ENCODE measurements around the gene TTC28. TPM values are rescaled to one million over a fixed set of nuclear protein-coding genes. Genes with fewer than 3 reads are reported as not detected.

Gene TTC28
- total and polyA plus RNA-seq, 2 donors (not counting 3 experiments of a cell fraction or from before 2014, with no cell fraction given): 16.5 to 51.1 TPM

DNA sequence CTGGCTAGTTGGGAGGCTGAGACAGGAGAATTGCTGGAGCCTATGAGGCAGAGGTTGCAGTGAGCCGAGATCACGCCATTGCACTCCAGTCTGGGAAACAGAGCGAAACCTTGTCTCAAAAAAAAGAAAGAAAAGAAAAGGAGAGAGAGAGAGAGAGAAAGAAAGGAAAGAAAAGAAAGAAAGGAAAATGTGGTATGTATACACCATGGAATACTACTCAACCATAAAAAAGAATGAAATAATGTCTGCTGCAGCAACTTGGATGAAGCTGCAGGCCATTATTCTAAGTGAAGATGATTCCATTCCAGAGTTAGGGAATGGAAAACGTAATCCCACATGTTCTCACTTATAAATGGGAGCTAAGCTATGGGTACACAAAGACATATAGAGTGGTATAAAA lies 30.8 kb downstream of the TTC28 start:
- FAIRE-seq (no peak), DNase-seq (ENCODE audit: low read depth, low spot score) (no peak)
- POLR2A ChIA-PET: no interaction called here
- Histone ChIP-seq H3K9me3 (replicated peaks; ENCODE audit: control insufficient read depth, insufficient read depth, low read length) (no peaks in the 10 kb centered on the region), H3K4me2 (ENCODE audit: insufficient read depth, low read length) (no peak overlapping the region), H3K27ac (ENCODE audit: insufficient read depth, low read depth, low read length) (no peak overlapping the region), H3K79me2 (ENCODE audit: control insufficient read depth, insufficient read depth, low read length) (peaks cover 10% of the 10 kb centered on the region), H3K9me1 (replicated peaks; ENCODE audit: control insufficient read depth, extremely low read depth, insufficient read depth, low read length) (no peaks in the 10 kb centered on the region), H2AFZ (ENCODE audit: low read depth, low read length) (no peak overlapping the region), H3K27me3 (ENCODE audit: control insufficient read depth in 2 of 2, insufficient read depth in 2 of 2, low read length in 2 of 2) (no peaks in the 10 kb centered on the region), H3K36me3 (ENCODE audit: control insufficient read depth in 2 of 2, extremely low read depth in 1 of 2, insufficient read depth in 2 of 2, low read length in 2 of 2) (no peaks in the 10 kb centered on the region), H3K4me3 (replicated peaks in 1 of 3; ENCODE audit: insufficient read depth in 1 of 3, low read depth in 1 of 3, low read length in 3 of 3) (no peak overlapping the region), H3K9ac (replicated peaks; ENCODE audit: extremely low read depth, insufficient read depth, low read length) (no peak overlapping the region), H3K4me1 (ENCODE audit: control insufficient read depth, extremely low read depth, insufficient read depth, low read length) (no peaks in the 10 kb centered on the region), H4K20me1 (replicated peaks; ENCODE audit: control insufficient read depth, extremely low read depth, insufficient read depth, low read length) (no peaks in the 10 kb centered on the region)
- intact Hi-C loops (cut with micrococcal nuclease) (no loop called here), dilution Hi-C loops (cut with MboI; ENCODE audit: extremely low pct_ligation_motif_present, low sequenced_read_pairs) (no loop called here)
- CTCF ChIA-PET: no interaction called here
- TF ChIP-seq GATA2 (IDR thresholded peaks at IDR 0.05; ENCODE audit: insufficient read depth, insufficient read length, low read depth, low read length) (no peak), POLR2AphosphoS5 (IDR thresholded peaks at IDR 0.05; ENCODE audit: insufficient read depth, low read depth, low read length) (no peak), JUN (IDR thresholded peaks at IDR 0.05; ENCODE audit: borderline replicate concordance, insufficient read depth, insufficient read length, low read depth) (no peak), EZH2 (IDR thresholded peaks at IDR 0.05; ENCODE audit: borderline replicate concordance, low read depth, low read length, severe bottlenecking) (no peak), FOS (IDR thresholded peaks at IDR 0.05; ENCODE audit: borderline replicate concordance, insufficient read depth, low read length) (no peak), POLR2A (IDR thresholded peaks at IDR 0.05; ENCODE audit: low read depth, low read length) (no peak), MYC (IDR thresholded peaks at IDR 0.05; ENCODE audit: low read depth, low read length) (no peak)
- TF ChIP-seq, protein P1, sequence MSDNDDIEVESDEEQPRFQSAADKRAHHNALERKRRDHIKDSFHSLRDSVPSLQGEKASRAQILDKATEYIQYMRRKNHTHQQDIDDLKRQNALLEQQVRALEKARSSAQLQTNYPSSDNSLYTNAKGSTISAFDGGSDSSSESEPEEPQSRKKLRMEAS (IDR thresholded peaks at IDR 0.05; ENCODE audit: insufficient read depth, insufficient read length): no peak
- TF ChIP-seq, protein P2, sequence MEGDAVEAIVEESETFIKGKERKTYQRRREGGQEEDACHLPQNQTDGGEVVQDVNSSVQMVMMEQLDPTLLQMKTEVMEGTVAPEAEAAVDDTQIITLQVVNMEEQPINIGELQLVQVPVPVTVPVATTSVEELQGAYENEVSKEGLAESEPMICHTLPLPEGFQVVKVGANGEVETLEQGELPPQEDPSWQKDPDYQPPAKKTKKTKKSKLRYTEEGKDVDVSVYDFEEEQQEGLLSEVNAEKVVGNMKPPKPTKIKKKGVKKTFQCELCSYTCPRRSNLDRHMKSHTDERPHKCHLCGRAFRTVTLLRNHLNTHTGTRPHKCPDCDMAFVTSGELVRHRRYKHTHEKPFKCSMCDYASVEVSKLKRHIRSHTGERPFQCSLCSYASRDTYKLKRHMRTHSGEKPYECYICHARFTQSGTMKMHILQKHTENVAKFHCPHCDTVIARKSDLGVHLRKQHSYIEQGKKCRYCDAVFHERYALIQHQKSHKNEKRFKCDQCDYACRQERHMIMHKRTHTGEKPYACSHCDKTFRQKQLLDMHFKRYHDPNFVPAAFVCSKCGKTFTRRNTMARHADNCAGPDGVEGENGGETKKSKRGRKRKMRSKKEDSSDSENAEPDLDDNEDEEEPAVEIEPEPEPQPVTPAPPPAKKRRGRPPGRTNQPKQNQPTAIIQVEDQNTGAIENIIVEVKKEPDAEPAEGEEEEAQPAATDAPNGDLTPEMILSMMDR (IDR thresholded peaks at IDR 0.05; ENCODE audit: extremely low read depth in 1 of 2, insufficient read depth in 1 of 2, low read depth in 1 of 2, low read length in 2 of 2): no peak
- BruUV-seq (replicated peaks): no TSS peak

Data from endothelial cell of umbilical vein (primary cell).